Activated T-cell treated with anti-CD3 and anti-CD28 coated beads for 4 hours (primary cell): ENCODE measurements around the gene SMDT1.
A peak's percentile ranks its signal among the peaks of the same experiment; 100 is the strongest.

Experiments
- DNase-seq: peaks from one replicate; pipeline ENCODE4 v3.0.0-alpha.2; 2020

Gene SMDT1, protein sequence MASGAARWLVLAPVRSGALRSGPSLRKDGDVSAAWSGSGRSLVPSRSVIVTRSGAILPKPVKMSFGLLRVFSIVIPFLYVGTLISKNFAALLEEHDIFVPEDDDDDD

DNA sequence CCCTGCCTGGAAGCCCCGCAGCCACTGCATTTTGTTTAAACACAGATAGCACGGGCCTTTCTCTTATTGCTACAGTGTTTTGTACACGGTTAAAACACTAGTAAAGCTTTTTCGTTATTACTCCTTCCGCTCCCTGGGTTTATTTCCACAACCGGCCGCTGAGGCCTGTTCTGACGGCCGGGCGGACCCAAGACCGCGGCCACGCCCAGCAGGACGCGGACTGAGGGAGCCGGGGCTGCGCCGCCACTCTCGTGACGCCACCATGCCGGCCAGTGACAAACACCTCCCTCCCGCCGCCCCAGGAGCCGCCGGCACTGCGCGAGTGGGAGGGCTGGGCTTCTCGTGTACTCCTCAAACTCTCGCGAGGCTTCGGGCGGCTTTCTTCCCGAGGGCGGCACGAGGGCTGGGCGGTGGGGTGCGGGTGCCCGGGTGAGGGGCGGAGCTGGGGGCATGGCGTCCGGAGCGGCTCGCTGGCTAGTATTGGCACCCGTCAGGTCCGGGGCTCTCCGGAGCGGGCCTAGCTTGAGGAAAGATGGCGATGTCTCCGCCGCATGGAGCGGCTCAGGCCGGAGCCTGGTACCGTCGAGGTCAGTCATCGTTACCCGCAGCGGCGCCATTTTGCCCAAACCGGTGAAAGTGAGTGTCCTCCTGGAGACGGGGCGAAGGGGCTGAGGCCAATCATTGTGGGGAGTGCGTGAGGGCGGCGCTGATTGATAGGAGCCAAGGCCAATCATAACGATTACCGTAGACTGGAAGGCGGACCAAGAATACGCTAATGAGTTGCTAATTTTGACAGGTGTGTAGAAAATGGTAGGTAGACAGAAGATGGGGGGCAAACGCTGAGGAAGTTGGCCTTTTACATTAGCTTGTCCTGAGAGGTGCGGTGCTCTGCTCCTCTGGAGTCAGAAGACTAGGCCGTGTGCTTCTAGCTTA, at the start of gene SMDT1:
SMDT1 (plus strand) TSS at position 382 of the 933 bp plus-strand sequence; CDS start at position 451, 69 bp downstream.
- peak; percentile 97 for DNase-seq

DNA sequence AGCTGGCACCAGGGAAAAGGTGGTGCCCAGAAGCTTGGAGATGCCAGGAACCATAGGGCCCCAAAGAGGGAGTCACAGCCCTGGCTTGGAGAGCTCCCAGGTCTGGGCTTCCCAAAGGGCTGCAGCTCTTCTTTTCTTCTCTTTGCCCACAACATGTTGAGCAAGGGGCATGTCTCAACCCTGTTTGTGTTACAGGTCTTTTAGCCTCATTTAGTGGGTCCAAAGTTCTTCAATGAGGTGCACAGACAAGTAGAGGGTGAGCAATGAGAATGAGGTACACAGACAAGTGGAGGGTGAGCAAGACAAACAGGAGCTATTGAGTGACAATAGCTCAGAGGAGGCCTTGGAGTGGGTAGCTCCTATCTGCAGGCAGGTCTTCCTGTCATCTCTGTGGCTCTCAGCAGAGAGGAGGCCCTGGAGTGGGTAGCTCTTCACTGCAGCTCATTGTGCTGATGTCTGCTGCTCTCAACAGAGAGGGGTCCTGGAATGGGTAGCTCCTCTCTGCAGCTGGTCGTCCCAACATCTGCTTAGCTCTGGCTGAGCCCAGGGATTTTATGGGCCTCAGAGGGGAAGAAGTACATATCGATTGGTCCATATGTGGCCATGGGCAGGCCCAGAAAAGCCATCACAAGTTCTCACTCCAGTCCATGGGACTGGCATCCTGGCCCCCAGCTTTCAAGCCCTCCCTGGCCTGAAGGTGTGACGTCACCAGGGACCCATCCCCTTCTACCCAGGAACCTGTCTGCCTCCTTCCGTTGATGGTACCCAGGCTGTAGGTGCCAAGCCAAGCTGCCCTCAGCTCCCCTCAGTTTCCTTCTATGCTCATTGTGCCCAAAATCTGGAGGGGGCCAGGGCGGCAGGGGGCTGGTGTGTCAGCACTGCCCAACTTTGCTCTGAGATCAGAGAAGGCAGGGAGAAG, 46.0 kb upstream of the SMDT1 start:
- no peak for DNase-seq

DNA sequence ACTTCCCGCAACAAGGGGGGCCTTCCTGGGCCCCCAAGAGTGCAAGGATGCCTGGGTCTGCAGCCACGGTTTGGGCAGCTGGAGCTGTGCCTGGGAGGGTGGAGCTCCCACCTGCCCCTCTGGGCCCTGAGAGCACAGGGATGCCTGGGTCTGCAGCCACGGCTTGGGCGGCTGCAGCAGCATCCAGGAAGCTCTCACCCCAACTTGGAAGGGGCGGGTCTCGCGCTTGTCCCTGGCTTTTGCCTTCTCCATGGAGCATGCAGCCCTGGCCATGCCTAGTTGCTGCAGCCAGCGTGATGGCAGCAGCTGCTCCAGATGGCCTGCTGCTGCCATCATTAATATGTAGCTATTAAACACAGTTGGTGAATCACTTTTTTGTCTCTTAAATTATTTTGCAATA, 44.2 kb upstream of the SMDT1 start:
- no peak for DNase-seq

DNA sequence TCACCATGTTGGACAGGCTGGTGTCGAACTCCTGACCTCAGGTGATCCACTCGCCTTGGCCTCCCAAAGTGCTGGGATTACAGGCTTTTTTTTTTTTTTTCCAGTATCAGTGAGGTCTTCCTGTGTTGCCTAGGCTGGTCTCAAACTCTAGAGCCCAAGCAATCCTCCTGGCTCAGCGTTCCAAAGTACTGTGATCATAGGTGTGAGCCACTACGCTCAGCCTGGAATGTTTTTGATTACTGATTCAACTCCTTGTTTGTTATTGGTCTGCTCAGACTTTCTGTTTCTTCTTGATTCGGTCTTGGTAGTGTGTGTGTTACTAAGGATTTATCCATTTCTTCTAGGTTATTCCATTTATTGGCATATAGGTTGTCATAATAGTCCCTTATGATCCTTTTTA, 40.2 kb upstream of the SMDT1 start:
- DNase-seq = no peak

DNA sequence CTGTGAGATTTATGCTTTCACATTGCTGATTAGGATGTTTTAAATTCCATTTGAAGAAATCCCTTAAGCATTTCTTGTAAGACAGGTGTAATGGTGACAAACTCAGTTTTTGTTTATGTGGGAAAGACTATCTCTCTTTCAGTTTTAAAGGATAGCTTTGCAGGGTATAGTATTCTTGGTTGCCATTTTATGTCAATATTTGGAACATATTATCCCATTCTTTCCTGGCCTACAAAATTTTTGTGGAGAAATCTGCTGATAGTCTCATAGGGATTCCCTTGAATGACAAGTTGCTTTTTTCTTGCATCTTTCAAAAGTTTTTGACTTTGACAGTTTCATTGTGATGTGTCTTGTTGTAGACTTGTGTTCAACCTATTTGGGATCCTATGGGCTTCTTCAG, 37.7 kb upstream of the SMDT1 start:
- no peak for DNase-seq

DNA sequence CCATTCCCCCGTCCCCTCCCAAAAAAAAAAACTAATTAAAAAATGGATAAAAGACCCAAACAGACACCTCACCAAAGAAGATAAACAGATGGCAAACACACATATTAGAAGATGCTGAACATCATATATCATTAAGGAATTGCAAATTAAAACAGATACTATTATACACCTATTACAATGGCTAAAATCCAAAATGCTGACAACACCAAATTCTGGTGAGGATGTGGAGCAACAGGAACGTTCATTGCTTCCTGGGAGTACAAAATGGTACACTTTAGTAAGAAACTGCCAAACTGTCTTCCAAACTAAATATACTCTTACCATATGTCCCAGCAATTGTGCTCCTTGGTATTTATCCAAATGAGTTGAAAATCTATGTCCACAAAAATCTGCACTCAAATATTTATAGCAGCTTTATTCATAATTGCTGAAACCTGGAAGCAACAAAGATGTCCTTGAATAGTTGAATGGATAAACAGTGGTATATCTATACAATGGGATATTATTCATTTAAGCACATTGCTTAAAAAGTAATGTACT, 28.8 kb upstream of the SMDT1 start:
- DNase-seq = no peak

DNA sequence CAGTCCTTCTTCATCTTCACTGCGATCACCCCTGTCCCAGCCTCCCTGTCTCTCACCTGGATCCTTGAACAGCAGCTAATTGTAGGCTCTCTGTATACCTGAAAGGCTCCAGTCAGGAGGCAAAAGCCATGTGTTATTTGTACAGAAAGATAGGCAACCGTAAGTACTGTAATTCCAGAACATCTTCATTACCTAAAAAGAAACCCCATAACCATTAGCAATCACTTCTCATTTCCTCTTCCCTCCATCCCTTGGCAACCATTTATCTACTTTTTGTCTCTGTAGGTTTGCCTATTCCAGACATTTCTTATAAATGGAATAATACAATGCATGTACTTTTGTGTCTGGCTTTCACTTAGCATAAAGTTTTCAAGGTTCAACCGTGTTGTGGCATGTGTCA, 26.7 kb upstream of the SMDT1 start:
- DNase-seq = no peak

DNA sequence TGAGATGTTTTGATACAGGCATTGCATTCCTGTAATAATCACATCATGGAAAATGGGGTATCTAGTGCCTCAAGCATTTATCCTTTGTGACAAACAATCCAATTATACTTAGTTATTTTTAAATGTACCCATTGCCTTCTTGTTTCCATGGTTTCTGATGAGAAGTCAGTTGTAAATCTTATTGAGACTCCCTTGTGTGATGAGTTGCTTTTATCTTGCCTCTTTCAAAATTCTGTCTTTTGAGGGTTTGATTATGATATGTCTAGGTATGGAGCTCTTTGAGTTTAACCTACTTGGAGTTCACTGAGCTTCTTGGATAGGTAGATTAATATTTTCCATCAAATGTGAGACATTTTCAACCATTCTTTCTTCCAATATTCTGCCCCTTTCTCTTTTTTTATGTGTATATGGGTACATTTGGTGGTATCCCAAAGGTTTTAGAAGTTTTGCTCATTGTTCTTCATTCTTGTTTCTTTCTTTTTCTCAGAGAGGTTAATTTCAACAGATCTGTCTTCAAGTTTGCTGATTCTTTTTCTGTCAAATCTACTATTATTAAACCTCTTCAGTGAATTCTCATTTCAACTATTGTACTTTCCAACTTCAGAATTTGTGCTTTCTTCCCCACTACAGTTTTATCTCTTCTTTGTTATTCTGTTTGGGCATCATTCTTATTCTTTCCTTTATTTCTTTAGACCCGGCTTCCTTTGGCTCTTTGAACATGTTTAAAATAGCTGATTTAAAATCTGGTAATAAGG, 22.6 kb upstream of the SMDT1 start:
- no peak for DNase-seq

DNA sequence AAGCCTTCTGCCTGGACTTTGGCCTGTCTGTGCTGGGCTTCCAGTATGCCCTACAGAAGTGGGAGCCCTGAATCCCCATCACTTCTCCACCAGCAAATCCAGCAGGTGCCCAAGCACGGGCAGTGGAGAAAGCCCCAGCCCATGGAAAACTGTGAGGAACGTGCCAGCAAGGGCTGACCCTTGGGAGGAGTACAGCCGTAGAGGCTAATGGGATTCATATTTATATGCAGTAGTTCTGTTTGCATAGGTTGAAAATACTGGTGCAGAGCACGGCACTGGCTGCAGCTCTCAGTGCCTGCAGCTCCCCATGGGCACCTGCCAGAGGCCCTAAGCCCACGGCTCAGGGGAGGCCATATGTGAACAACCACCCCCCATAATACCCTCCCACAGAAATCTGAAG, 19.0 kb upstream of the SMDT1 start:
- no peak for DNase-seq

DNA sequence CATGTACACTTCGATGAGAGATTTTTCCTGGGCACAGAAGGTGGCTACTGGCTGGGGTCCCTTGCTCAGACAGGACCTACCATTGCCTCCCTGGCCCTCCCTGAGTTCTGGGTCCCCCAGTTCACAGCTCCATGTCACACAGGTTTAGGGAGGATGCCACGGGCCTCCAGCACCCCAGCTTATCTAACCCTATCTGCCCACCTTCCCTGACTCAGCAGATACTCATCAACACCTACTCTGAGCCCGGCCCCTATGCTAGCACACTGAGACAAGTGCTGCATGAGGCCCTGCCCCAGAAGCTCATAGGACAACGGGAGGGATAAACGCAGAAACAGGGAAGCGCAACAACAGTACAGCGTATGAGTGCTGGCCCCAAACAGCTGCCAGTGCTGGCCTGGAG, 18.5 kb upstream of the SMDT1 start:
- no peak for DNase-seq

DNA sequence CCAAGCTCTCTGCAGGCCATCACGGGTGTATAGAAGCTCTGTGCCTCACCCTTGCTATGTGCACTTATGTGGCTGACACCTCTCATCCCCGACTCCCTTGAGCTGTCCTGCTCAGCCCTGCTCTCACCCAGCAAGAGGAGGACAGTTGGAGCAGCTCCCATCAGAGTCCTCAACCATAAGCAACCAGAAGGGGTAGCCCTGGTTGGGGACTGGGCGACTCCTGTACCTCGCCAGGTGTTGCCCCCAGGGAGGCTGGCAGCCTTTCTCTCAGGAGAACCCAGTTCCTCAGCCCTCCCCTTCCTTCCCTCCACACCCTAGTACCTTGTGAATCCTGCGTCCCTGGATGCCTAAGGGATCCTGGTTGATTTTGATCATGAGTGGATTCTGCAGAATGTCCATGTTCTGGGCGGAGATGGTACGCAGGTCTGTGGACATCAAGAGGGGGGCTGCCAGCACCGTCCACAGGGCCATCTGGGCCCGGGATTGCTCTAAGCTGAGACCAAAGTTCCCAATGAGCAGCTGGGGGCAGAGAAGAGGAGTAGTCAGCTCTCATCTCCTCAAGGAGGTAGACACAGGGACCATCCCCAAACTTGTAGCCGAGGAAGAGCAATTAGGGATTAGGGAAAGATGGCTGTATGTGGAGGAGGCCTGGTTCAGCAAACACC, 16.9 kb upstream of the SMDT1 start:
- no peak for DNase-seq

DNA sequence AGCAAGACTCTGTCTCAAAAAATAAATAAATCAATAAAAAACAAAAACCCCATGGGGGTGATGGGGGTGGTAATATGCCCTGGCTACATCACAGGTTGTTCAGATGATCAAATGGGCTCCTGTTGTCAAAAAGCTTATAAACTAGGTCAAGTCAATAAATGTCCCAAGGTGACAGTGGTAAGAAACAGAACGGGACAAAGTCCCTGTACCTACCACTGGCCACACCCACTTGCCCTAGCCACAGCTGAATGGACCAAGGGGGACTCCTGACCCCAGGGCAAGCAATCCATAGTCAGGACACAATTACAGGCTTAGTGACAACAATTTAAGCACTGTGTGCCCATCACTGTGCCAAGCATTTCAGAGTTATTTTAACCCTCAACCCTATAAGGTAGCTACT, 14.9 kb upstream of the SMDT1 start:
- DNase-seq = no peak

DNA sequence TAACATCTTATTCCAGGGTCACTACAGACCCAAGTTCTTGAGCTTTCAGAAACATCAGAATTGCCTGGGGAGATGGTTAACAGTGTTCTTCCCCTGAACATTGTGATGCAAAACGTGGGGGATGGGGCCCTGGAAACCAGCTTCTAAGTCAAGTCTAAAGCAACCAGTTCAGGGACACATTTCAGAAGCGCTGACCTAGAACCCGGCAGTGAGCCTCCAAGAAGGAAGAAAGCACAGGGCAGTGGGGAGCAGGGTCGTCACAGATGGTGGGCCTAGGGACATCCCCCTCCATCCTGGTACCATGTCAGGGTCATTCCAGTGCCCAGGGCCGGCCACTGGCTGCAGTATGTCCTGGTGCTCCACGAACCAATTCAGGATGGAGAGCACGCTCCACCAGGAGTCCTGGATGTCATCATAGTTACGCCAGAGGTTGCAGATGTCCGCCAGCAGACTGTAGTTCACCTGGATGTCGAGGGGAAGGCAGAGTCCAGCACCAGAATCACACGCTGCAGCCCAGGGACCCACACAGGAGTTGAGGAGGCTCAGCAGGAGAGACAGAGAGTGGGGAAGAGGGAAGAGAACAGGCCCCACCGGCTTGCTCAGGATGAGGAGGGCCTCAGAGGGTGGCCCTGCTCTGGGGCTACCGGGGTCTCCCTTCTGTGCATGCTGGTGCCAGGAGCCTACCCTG, 13.9 kb upstream of the SMDT1 start:
- DNase-seq = no peak

DNA sequence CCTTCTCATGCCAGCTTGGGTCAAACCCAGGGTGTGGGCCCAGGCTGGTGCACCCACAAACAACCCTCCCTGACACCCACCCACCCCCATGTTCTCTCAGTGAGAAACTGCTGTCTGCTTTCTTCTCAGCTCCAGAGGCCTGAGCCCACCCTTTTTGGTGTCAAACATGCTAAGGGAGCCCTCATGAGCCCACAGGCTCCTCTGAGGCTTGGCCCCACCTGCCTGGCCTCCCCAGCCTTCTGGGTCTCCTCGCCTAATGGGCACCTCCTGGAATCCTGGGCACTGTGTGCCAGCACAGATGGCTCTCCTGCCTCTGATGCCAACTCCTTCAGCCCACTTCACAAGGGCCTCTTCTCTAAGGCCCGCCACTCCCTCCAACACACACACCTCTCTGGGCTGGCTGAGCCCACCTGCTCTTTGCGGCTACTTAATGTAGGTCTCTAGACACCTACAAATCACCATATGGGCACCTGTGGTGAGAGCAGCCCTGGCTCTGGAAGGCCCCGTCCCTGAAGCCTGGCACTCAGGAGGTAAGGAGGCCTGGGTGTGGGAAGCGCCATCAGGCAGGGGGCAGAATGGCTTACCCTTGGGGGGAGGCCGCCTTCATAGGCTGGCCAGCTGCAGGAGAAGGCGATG, 13.3 kb upstream of the SMDT1 start:
- no peak for DNase-seq

DNA sequence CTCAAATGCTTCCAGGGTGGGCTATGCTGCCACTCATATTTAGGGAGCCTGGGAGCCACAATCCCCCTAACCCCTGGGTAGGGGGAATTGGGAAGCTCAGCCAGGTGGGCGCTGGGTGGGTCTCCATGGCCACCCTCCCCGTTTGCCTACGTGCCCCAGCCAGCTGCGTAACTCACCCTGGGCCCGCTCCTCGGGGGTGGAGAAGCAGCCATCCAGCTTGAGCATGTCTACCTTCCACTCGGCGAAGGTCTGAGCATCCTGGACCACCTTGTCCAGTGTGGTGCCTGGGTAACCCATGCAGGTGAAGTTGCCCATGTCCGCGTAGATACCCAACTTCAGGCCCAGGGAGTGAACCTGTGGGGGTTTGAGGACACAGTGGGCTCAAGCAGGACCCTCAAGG, 12.6 kb upstream of the SMDT1 start:
- DNase-seq = no peak

DNA sequence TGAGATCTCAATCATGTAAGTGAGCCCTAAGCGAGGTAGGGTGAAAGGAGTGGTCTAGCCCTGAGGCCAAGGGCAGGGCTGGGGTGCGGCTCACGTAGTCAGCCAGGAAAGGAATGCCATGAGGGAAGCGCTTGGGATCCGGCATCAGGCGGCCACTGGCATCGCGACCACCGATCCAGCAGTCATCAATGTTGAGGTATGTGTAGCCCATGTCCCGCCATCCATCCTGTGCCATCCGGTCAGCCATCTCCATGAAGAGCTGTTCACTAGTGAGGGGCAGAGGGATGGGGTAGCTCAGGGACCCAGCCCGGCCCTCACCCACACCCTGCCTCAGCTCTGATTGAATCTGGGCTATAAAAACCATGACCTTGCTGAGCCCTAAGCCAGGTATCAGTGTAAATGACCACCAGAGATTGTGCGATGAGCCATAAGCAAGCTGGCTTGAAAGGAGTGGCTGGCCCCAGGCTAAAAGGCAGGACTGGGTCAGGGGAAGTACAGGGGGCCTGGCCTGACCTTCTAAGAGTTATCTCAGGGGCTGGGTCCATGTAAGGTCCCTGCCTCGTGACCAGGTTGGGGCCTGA, 11.7 kb upstream of the SMDT1 start:
- no peak for DNase-seq

DNA sequence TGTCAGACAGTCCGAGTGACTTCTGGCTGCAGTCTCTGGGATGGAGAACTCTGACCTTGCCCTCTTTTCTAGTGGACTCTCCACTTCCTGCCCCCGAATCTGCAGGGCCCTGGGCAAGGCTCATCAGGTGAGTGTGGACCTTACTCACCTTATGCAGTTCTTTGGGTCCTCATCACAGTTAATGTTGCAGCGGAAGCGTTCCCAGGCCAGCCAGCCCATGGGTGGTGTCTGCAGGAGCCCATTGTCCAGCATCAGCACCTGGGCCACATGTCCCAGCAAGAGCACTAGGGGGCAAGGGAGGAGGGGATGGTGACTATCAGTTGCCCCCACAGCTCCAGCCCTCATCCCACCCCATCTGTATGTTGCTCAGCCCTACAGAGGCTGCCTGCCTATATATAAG, 11.2 kb upstream of the SMDT1 start:
- DNase-seq = no peak

DNA sequence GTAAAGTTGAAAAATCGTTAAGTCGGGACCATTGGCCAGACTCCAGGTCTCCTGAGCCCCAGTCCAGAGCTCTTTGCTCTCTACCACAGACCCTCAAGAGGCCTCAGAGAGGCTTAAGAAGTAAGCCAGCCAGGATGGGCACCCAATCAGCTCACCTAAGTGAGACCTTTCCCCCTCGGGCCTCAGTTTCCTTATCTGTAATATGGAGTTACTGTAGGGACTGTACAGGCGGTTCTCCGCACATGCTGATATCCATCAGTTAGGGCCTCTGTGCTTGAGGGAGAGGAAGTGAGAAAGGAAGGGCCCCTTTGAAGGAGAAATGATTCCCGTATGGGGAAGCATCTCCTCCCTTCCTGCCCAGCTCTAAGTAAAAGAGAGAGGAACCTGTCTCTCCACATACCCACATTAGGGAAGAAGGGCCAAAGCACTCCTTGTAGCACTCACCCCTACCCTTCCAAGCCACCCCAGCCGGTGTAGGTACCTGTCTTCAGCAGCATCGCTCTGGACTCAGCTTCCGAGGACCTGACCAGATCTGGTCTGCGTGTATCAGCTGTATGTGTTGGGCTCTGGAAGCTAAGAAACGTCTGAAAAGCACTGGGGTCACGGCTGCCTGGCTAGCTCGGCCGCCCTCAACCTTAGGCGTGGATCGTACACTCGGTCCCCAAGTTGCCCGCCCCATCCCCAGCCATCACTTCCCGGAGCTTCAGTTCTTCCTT, 9.5 kb upstream of the SMDT1 start:
- no peak for DNase-seq

DNA sequence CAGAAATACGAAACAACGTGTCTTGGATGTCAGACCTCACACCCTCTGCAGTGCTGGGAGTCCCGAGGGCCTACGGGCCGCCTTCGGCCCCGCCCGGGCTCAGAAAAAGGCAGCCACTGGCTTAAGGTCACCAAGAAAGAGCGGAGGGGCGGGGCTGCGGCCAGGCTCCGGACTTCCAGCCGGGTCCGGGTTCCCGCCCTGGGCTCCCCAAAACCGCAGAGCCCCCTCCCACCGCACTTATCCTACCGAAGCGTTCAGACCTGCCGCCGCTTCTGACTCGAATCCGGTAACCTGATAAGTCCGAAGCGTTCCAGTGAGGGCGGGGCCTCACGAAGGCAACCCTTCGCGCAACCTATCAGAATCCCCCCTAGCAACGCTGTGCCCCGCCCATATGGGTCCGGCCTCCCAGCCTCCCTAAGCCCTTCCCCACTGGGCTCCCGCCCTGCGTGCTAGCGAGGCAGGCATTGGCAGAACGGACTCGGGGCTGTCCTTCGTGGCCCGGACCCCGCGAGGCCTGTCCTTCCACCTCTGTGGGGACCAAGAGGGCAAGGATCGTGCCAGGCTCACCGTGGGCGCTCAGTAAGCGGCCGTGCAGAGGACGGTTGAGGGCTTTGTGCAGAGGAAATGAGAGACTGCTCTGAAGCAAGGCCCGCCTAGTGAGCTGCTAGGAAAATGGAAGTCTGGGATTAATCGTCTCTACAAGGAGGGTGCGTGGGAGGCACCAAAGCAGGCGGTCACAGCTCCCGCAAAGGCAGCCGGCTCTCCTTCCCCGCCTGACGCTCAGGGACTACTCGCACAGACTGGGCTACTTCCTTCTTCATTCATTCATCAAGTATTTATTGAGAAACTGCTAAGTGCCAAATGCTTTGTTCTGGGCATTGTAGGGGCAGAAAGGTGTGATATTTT, 8.7 kb upstream of the SMDT1 start, which contains the start of gene NAGA:
NAGA (minus strand) TSS at position 296 of the 906 bp plus-strand sequence. CDS start 515 bp downstream, outside the sequence.
- peak; percentile 79 for DNase-seq
